Fibroblast of peridontal ligament (primary cell): ENCODE data around the gene NUP35.
"Not testable (repeated sequence)": the region's sequence is repeated elsewhere in the genome, so short reads cannot be mapped to it uniquely, and the experiment has no call there.

Experiments used
- DNase-seq: peaks from one replicate; pipeline ENCODE4 v3.0.0-alpha.2; 2010; ENCODE audit errors: extremely low read depth

NUP35 gene

GRCh38 chr2:183134016-183134415 lies 9.8 kb downstream of the NUP35 start:
- DNase-seq = no peak

GRCh38 chr2:183148955-183149354 lies 24.7 kb downstream of the NUP35 start:
- DNase-seq = peak; percentile 40

- DNase-seq = peak; percentile 93
These were observed 25.2 kb downstream of the NUP35 start for GRCh38 chr2:183149489-183149888.

DNA sequence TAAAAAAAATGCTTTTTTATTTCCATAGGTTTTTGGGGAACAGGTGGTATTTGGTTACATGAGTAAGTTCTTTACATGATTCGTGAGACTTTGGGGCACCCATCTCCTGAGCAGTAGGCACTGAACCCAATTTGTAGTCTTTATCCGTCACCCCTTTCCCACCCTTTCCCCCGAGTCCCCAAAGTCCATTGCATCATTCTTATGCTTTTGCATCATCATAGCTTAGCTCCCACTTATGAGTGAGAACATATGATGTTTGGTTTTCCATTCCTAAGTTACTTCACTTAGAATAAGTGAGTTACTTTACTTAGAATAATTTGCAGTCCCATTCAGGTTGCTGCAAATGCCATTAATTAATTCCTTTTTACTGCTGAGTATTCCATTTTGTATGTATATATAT lies 28.0 kb downstream of the NUP35 start:
- DNase-seq = not testable (repeated sequence)

DNA sequence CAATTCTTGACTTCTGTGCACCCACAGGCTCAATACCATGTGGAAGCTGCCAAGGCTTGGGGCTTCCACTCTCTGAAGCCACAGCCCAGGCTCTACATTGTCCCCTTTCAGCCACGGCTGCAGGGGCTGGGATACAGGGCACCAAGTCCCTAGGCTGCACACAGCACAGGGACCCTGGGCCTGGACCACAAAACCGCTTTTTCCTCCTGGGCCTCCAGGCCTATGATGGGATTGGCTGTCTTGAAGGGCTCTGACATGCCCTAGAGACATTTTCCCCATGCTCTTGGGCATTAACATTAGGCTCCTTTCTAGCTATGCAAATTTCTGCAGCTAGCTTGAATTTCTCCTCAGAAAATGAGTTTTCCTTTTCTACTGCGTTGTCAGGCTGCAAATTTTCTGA lies 29.7 kb downstream of the NUP35 start:
- DNase-seq = no peak

GRCh38 chr2:183154772-183155171 lies 30.5 kb downstream of the NUP35 start:
- DNase-seq = not testable (repeated sequence)

DNA sequence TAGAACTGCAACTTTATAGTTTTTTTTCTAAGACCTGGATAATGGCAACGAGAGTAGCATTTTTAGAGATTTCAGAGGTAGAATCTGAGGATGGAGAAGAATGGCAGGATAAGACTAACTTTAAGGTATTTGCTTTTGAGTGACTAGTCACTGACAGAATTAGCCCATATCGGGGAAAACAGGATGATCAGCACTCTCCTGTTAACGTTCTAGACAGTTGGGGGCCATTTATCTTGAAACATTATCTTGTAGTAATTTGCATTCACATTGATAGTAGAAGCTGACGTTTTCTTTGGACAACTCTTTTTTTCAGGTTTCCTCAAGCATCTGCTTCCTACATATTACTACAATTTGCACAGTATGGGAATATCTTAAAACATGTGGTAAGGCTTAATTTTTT lies 32.9 kb downstream of the NUP35 start:
- no peak for DNase-seq

DNA sequence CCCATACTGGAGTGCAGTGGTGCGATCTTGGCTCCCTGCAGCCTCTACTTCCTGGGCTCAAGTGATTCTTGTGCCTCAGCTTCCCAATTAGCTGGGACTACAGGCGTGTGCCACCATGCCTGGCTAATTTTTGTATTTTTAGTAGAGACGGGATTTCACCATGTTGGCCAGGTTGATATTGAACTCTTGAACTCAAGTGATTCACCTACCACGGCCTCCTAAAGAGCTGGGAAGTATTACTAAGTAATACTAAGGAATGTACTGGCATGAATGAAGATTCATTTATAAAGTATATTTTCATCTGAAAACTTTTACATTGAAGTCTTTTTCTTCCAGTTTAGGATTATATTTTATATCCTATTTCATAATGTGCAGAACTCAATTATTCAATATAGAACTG lies 38.1 kb downstream of the NUP35 start:
- peak; percentile 61 for DNase-seq

DNA sequence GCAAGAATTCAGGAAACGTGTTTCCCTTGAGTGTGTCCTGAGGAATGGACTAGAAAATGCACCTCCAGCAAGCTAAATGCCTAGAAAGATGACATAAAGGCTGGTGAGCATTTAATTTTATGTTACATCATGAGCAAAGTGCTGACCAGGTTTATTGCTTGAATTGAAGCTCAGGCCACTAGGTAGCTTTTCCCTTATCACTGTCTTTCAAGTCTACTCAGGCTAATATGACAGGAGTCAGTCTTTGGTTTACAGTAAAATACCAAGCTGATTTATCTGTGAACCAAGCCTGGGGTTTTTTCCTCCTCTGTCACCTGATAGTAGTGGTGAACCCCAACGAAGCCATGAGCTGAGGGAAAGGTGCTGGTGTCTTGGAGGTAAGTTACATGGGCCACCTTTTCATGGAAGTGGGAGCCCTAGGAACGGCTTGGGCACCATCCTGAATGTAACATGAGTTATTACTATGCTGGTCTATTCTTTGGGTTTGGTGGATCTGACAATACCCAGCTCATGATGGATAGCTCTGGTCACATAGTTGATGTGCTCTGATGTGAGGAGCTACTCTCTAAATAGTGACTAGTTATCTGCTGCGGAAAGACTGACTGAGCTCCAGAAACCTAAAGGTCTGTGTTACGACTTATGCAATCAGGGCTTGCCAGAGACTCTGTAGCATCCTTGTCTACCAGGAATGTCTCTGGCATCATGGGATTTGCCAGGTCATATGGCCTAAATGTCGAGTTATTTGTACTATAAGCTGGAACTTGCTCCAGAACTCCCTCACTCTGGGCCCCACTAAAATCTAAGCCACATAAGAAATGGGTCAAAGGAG lies 39.8 kb downstream of the NUP35 start:
- DNase-seq = no peak

GRCh38 chr2:183164650-183165015 lies 40.4 kb downstream of the NUP35 start:
- no peak for DNase-seq

GRCh38 chr2:183166210-183166609 lies 42.0 kb downstream of the NUP35 start:
- DNase-seq = no peak

DNA sequence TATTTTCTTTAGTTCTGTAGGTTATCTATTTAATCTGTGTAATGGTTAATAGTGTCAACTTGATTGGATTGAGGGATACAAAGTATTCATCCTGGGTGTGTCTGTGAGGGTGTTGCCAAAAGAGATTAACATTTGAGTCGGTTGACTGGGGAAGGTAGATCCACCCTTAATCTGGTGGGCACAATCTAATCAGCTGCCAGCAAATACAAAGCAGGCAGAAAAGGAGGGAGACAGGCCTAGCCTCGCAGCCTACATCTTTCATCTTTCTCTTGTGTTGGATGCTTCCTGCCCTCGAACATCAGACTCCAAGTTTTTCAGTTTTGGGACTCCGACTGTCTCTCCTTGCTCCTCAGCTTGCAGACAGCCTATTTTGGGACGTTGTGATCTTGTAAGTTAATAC lies 42.7 kb downstream of the NUP35 start:
- DNase-seq = not testable (repeated sequence)

DNA sequence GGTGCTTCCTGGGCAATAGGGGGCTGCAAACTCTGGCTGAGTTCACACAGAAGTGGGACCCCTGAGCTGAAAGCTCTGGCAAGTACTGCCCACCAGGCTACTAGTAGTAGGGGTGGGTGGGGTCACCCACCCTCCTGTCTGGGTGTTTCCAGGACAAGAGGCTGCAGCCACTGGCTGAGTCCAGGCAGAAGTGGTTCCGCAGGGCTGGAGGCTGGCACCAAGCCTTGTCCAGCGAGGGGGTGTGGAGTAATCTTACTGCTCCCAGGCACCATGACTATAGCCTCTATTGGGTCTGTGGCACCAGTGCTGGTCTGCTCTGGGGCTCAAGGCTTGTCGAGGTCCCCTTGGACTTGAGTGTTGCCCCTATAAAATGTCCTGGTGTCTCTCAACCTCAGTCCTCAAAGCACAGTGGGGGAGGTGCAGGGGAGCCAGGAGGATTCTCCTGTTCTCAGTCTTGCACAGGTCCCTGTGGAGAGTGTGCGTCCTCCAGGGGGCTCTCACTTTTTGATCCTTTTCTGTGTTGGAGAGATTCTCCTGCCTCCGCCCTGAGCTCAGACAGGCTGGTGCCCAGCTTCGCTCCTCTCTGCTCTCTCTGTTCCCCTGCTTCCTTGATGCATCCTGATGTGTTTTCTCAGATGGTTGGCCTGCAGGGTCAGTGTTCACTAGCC lies 48.1 kb downstream of the NUP35 start:
- DNase-seq = no peak

GRCh38 chr2:183179156-183179555 lies 54.9 kb downstream of the NUP35 start:
- no peak for DNase-seq

DNA sequence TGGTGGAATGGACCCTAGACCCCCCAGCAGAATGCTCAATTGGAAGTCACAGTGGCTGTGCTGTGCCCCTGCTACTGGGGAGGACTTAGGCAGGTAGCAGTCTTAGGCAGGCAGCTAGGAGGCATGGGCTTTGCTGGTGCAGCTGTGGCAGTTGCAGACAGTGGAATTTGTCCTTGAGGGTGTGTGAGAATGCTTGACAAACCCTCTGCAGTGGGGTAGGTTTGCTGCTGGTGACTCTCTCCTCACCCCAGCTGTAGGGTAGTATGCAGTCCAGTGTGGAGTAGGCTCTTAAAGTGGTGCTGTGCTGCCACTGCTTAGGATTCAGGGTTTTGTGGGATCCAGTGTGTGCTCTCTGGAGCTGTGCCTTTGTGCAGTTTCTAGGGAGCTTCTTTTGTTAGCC lies 61.3 kb downstream of the NUP35 start:
- DNase-seq = no peak

DNA sequence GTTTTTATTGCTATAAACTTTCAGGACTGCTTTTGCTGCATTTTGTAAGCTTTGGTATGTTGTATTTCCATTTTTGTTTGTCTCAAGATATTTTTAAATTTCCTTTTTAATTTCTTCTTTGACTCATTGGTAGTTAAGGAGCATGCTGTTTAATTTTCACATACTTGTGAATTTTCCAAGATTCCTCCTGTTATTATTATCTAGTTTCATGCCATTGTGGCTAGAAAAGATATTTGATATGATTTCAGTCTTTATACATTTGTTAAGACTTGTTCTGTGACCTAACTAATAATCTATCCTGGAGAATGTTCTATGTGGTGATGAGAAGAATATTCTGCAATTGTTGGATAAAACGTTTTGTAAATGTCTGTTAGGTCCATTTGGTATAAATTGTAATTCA lies 62.1 kb downstream of the NUP35 start:
- peak; percentile 73 for DNase-seq

DNA sequence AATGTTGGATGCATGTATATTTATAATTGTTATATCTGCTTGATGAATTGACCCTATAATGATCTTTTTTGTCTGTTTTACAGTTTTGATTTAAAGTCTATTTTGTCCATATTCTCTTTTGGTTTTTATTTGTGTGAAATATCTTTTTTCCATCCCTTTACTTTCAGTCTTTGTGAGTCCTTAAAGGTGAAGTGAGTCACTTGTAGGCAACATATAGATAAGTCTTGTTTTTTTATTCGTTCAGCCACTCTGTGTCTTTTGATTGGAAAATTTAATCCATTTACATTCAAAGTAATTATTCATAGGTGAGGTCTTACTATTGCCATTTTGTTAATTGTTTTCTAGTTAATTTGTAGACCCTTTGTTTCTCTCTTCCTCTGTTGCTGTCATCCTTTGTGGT lies 62.5 kb downstream of the NUP35 start:
- no peak for DNase-seq

DNA sequence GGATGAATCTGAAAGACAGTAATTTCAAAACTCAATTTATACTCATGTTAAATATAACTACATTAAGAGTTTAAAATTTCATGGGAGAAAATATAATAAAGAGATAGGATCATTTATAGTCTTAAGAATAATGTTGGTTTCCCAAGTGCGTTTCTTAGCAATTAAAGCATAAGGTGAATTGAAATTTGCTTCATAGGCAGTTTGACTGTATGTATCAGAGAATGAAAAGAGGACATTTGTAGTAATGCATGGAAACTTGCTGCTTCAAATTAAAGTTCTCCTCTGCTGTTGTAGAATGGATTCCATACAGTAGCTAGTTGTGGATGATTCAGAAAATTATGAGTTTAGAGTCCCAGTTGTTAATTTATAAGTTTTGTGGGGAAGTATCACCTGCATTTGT lies 68.1 kb downstream of the NUP35 start:
- no peak for DNase-seq

GRCh38 chr2:183193904-183194303 lies 69.7 kb downstream of the NUP35 start:
- DNase-seq = no peak

DNA sequence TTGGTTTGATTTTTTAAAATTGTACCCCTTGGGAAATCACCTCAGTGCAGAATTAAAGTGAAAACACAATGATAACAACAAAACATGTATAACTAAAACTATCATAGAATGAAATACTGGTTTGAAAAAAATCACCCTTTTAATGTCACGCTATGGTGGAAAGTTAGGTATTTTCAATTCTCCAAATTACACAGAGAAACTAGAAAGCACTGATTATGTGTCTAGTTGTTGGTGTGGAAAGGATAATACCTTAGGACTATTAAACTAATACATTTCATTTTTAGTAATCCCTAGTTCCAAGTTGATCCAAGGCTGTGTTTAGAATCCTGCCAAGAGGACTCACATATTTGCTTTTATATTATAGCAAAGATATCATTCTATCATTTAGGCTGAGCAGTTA lies 71.2 kb downstream of the NUP35 start:
- DNase-seq = no peak

DNA sequence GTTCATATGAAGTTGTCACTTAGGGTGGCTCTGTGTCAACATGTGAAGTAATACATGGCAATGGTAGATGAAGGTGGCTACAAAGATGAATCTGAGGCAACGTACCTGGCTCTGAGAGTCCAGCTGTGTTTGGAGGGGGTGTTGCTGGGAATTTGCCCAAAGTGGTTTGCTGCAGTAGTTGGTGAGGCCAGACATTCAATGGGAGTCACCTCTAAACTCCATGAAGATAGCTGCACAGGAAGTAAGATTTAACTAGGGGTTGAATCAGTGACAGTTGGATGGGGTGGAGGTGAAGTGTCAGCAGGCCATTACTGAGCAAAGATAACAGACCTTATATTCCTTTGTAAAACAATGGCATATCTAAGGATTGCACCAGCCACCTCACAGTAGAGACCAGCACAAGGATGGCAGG lies 71.8 kb downstream of the NUP35 start:
- no peak for DNase-seq

- DNase-seq = no peak
These were observed 80.2 kb downstream of the NUP35 start for GRCh38 chr2:183204397-183204796.

DNA sequence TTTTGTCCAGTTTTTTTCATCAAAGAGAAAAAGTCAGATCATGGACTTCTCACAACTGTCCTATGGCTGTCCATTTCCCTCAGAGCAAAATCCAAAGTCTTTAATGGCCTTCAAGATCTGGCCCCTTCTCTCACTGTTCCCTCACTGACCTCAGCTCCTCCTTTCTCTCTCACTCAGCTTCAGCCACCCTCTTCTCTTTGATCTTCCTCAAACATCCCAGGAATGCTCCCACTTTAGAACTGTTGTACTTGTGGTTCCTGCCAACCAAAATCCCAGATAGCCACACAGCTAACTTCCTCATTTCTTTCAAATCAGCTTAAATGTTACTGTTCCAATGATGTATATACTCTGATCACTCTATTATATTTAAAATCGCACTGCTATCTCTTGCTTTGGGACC lies 82.9 kb downstream of the NUP35 start:
- peak; percentile 42 for DNase-seq
